Hepatocyte (in vitro differentiated cells): ENCODE measurements around the gene FRAS1. TPM values are rescaled to one million over a fixed set of nuclear protein-coding genes. Genes with fewer than 3 reads are reported as not detected.

Source experiments
- DNase-seq: peaks from one replicate; pipeline ENCODE4 v3.0.0-alpha.2; 2016; ENCODE audit warnings: low spot score
- H2AFZ ChIP-seq: fragments of 200-600 bp; sonication (generic); 2 replicates; pipeline ENCODE4 v1.6.0; 2016; ENCODE audit warnings: antibody characterized with exemption, mild to moderate bottlenecking
- H3K27ac ChIP-seq: fragments of 200-600 bp; sonication (generic); 2 replicates; pipeline ENCODE4 v1.5.1; 2016; ENCODE audit warnings: mild to moderate bottlenecking
- H3K27me3 ChIP-seq: fragments of 200-600 bp; sonication (generic); 2 replicates; pipeline ENCODE4 v1.6.1; 2016
- H3K36me3 ChIP-seq: fragments of 200-600 bp; sonication (generic); replicated peaks from 2 replicates; pipeline ENCODE4 v1.5.1; 2016; ENCODE audit warnings: low read depth; ENCODE audit not compliant: insufficient read depth
- H3K4me1 ChIP-seq: fragments of 200-600 bp; sonication (generic); 2 replicates; pipeline ENCODE4 v1.5.1; 2016; ENCODE audit warnings: mild to moderate bottlenecking, moderate library complexity; ENCODE audit not compliant: insufficient read depth
- H3K4me2 ChIP-seq: fragments of 200-600 bp; sonication (generic); 2 replicates; pipeline ENCODE4 v1.6.0; 2016
- H3K4me3 ChIP-seq: fragments of 200-600 bp; sonication (generic); 2 replicates; pipeline ENCODE4 v1.5.1; 2016; ENCODE audit warnings: mild to moderate bottlenecking
- H3K79me2 ChIP-seq: fragments of 200-600 bp; sonication (generic); 2 replicates; pipeline ENCODE4 v1.6.0; 2017; ENCODE audit warnings: mild to moderate bottlenecking
- H3K9me2 ChIP-seq: fragments of 200-600 bp; sonication (generic); replicated peaks from 2 replicates; pipeline ENCODE4 v1.6.0; 2017; ENCODE audit warnings: mild to moderate bottlenecking; ENCODE audit not compliant: insufficient read depth
- H3K9me3 ChIP-seq: fragments of 200-600 bp; sonication (generic); 2 replicates; pipeline ENCODE4 v1.5.1; 2016; ENCODE audit warnings: low read depth, mild to moderate bottlenecking
- H4K20me1 ChIP-seq: fragments of 200-600 bp; sonication (generic); 2 replicates; pipeline ENCODE4 v1.6.0; 2016; ENCODE audit warnings: mild to moderate bottlenecking; ENCODE audit not compliant: insufficient read depth, poor library complexity, severe bottlenecking
- EZH2 ChIP-seq: fragments of 200-600 bp; sonication (generic); IDR thresholded peaks from 2 replicates; pipeline ENCODE4 v1.6.1; 2016; ENCODE audit warnings: antibody characterized with exemption, mild to moderate bottlenecking, borderline replicate concordance
- EZH2phosphoT487 ChIP-seq: fragments of 200-600 bp; sonication (generic); IDR thresholded peaks from one replicate; pipeline ENCODE4 v1.6.1; 2018; ENCODE audit warnings: antibody characterized with exemption, mild to moderate bottlenecking, low read depth, moderate library complexity; ENCODE audit not compliant: unreplicated experiment, severe bottlenecking
- WGBS: methylation state at CpG from one replicate; pipeline ENCODE4 v1.1.6; 2016; ENCODE audit warnings: low lambda C conversion rate; ENCODE audit errors: missing lambda C conversion rate; 5-methylcytosine and 5-hydroxymethylcytosine counted together
- polyA plus RNA-seq: library from polyadenylated mRNA; unstranded; fragments of >200 nt; fragmentation: Nextera tagmentation; extraction: Ambion mirVana; gene quantifications from 2 replicates; pipeline ENCODE4 v1.2.1, GENCODE V29; 2016
- total RNA-seq: library from RNA; depleted of rRNA; stranded (reverse); fragments of >200 nt; gene quantifications from 2 replicates; pipeline ENCODE4 v1.2.3, GENCODE V29; 2014
- TF ChIP-seq, protein P1 (sequence below): fragments of 200-600 bp; sonication (generic); IDR thresholded peaks from 2 replicates; pipeline ENCODE4 v1.5.1; 2016; ENCODE audit warnings: antibody characterized with exemption, mild to moderate bottlenecking; ENCODE audit not compliant: poor library complexity

The FRAS1 gene
- total and polyA plus RNA-seq, 2 experiments from 2014 or later, result 9.3 to 38.5 TPM

DNA sequence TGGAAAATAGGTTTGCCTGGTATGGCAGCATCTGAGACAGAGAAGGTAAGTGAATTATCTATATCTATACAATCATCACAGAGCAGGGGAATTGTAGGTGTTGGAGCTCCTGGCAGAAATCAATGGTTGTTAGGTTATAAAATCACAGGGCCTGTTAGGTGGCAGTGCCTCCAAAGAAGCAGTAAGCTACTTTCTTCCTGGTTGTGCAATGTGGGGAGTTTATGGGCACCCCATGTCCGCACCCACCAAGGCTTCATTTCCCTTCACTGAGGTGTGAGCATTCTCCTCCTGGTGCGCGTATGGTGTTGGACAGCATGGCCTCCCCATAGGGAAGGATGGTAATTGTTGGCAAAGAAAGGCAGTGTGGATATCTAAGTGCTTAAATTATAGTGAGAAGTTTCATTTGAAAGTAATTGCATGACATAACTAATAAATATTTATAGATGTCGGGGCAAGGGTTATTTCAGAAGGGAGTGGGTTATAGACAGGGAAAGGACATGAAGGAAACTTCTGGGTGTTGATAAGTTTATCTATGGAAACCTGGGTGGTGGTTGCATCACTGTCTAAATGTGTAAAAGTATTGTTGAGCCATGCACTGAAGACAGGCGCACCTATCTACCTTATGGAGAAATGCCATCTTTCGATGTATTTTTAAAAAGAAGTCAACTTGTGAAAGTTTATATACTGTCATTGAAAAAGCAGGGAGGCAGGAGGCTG lies 153.7 kb downstream of the FRAS1 start:
- H2AFZ ChIP-seq, result no peak overlapping the region
- H4K20me1 ChIP-seq, result no peaks in the 10 kb centered on the region
- DNase-seq, result no peak
- no peak overlapping the region for H3K4me2 ChIP-seq
- H3K27me3 ChIP-seq, result no peaks in the 10 kb centered on the region
- H3K4me3 ChIP-seq, result no peak overlapping the region
- H3K36me3 ChIP-seq, result no peaks in the 10 kb centered on the region
- no peak overlapping the region for H3K27ac ChIP-seq
- H3K79me2 ChIP-seq, result no peaks in the 10 kb centered on the region
- TF ChIP-seq, protein P1, sequence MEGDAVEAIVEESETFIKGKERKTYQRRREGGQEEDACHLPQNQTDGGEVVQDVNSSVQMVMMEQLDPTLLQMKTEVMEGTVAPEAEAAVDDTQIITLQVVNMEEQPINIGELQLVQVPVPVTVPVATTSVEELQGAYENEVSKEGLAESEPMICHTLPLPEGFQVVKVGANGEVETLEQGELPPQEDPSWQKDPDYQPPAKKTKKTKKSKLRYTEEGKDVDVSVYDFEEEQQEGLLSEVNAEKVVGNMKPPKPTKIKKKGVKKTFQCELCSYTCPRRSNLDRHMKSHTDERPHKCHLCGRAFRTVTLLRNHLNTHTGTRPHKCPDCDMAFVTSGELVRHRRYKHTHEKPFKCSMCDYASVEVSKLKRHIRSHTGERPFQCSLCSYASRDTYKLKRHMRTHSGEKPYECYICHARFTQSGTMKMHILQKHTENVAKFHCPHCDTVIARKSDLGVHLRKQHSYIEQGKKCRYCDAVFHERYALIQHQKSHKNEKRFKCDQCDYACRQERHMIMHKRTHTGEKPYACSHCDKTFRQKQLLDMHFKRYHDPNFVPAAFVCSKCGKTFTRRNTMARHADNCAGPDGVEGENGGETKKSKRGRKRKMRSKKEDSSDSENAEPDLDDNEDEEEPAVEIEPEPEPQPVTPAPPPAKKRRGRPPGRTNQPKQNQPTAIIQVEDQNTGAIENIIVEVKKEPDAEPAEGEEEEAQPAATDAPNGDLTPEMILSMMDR, result no peak
- TF ChIP-seq EZH2, result no peak
- no peak for TF ChIP-seq EZH2phosphoT487
- no peaks in the 10 kb centered on the region for H3K9me3 ChIP-seq
- no peaks in the 10 kb centered on the region for H3K9me2 ChIP-seq
- WGBS, result 95% methylated on average over 6 of the region's 6 CpGs
- H3K4me1 ChIP-seq, result peaks cover 4% of the 10 kb centered on the region

DNA sequence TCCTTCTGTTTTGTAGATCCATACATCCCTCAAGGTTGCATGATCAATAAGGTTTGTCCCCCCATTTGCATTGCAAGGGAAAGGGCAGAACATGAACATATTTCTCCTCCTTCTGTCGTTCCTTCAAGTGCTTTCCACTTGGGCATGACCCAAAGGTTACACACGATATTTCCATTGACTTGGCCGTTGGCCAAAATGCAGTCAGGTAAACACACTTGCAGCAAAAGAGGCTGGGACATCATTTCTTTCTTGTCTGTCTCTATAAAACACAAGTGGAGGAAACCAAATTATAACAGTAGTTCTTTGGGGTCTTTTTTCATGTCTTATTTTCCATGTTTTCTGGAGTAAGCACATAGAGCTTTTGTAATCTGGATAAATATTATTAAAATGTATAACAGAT lies 156.1 kb downstream of the FRAS1 start:
- H4K20me1 ChIP-seq, result no peaks in the 10 kb centered on the region
- 82% methylated on average over 3 of the region's 3 CpGs for WGBS
- H3K27ac ChIP-seq, result no peak overlapping the region
- DNase-seq, result no peak
- H3K79me2 ChIP-seq, result no peaks in the 10 kb centered on the region
- no peak overlapping the region for H3K4me3 ChIP-seq
- H3K4me1 ChIP-seq, result peaks cover 4% of the 10 kb centered on the region
- no peak overlapping the region for H3K4me2 ChIP-seq
- no peaks in the 10 kb centered on the region for H3K27me3 ChIP-seq
- no peak for TF ChIP-seq EZH2
- no peak for TF ChIP-seq EZH2phosphoT487
- TF ChIP-seq, protein P1, result no peak
- H3K9me2 ChIP-seq, result no peaks in the 10 kb centered on the region
- no peak overlapping the region for H2AFZ ChIP-seq
- no peaks in the 10 kb centered on the region for H3K9me3 ChIP-seq
- no peaks in the 10 kb centered on the region for H3K36me3 ChIP-seq

DNA sequence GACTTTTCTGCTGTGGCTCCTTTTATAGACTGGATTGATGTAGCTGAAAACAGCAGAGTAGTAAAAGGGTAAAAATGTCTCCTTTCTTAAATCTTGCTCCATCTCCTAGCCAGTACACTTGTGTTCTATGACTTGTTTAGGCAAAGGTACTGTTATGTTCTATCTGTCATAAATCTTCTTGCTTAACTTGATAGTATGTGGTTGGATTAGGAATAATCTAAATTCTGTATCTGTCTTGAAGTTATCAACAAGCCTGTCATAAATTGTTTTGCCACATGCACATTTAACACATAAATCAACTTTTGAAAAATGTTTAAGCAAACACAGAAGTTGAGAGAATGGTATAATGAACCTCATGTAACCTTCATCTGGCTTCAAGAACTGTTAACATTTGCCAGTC lies 157.0 kb downstream of the FRAS1 start:
- TF ChIP-seq, protein P1, result no peak
- H3K4me1 ChIP-seq, result peaks cover 4% of the 10 kb centered on the region
- H3K4me3 ChIP-seq, result no peak overlapping the region
- H3K79me2 ChIP-seq, result no peaks in the 10 kb centered on the region
- no peaks in the 10 kb centered on the region for H3K9me3 ChIP-seq
- no peak overlapping the region for H3K4me2 ChIP-seq
- H3K27ac ChIP-seq, result no peak overlapping the region
- no peaks in the 10 kb centered on the region for H4K20me1 ChIP-seq
- no peaks in the 10 kb centered on the region for H3K36me3 ChIP-seq
- no peak overlapping the region for H2AFZ ChIP-seq
- DNase-seq, result no peak
- H3K9me2 ChIP-seq, result no peaks in the 10 kb centered on the region
- no peaks in the 10 kb centered on the region for H3K27me3 ChIP-seq

DNA sequence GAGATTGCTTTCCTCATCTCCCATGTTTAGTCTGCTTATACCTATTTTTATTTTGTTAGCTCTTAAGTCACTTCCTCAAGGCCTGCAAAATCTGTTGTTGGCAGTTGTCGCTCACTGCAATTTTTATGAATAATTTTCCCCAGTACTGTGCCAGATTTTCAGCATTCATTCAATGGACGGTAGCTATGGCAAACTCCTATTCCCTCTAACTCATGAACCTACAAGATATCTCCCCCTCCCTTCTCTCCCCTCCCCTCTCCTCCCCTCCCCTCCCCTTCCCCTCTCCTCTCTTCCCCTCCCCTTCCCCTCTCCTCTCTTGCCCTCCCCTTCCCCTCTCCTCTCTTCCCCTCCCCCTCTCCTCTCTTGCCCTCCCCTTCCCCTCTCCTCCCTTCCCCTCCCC lies 160.4 kb downstream of the FRAS1 start:
- Histone ChIP-seq H3K9me2 (no peaks in the 10 kb centered on the region), H3K4me3 (no peak overlapping the region), H3K36me3 (no peaks in the 10 kb centered on the region), H3K4me2 (no peak overlapping the region), H3K79me2 (peaks cover 2% of the 10 kb centered on the region), H3K9me3 (no peaks in the 10 kb centered on the region), H3K27me3 (no peaks in the 10 kb centered on the region), H2AFZ (no peak overlapping the region), H3K4me1 (peaks cover 4% of the 10 kb centered on the region), H4K20me1 (no peaks in the 10 kb centered on the region), H3K27ac (no peak overlapping the region)
- DNase-seq, result no peak
- 96% methylated on average over 2 of the region's 2 CpGs for WGBS
- no peak for TF ChIP-seq EZH2
- no peak for TF ChIP-seq EZH2phosphoT487
- TF ChIP-seq, protein P1, result no peak
